ENCODE results near the gene GRM7.

GRM7 gene

GRCh38 chr3:7396534-7396933, 535.6 kb downstream of the GRM7 start:
- no peak for DNase-seq (ENCODE audit: low spot score)

- no peak for DNase-seq (ENCODE audit: low spot score)
Observed at GRCh38 chr3:7397097-7397496, 536.2 kb downstream of the GRM7 start.

GRCh38 chr3:7400360-7400759, 539.4 kb downstream of the GRM7 start:
- no peak for DNase-seq (ENCODE audit: low spot score)

- no peak for DNase-seq (ENCODE audit: low spot score)
Observed at GRCh38 chr3:7401418-7401817, 540.5 kb downstream of the GRM7 start.

GRCh38 chr3:7407107-7407506, 546.2 kb downstream of the GRM7 start:
- DNase-seq (ENCODE audit: low spot score): no peak

GRCh38 chr3:7410782-7411181, 549.9 kb downstream of the GRM7 start:
- DNase-seq (ENCODE audit: low spot score): no peak

GRCh38 chr3:7421065-7421464, 560.1 kb downstream of the GRM7 start:
- no peak for DNase-seq (ENCODE audit: low spot score)

GRCh38 chr3:7423036-7423435, 562.1 kb downstream of the GRM7 start:
- no peak for DNase-seq (ENCODE audit: low spot score)

- no peak for DNase-seq (ENCODE audit: low spot score)
Observed at GRCh38 chr3:7423995-7424394, 563.1 kb downstream of the GRM7 start.

- DNase-seq (ENCODE audit: low spot score): no peak
Observed at GRCh38 chr3:7428206-7428718, 567.3 kb downstream of the GRM7 start.

GRCh38 chr3:7432610-7433009, 571.7 kb downstream of the GRM7 start:
- no peak for DNase-seq (ENCODE audit: low spot score)

- no peak for DNase-seq (ENCODE audit: low spot score)
Observed at GRCh38 chr3:7433073-7433472, 572.2 kb downstream of the GRM7 start.

GRCh38 chr3:7436542-7436941, 575.6 kb downstream of the GRM7 start:
- no peak for DNase-seq (ENCODE audit: low spot score)

- DNase-seq (ENCODE audit: low spot score): no peak
Observed at GRCh38 chr3:7437231-7437630, 576.3 kb downstream of the GRM7 start.

- DNase-seq (ENCODE audit: low spot score): no peak
Observed at GRCh38 chr3:7439101-7439680, 578.3 kb downstream of the GRM7 start.

- DNase-seq (ENCODE audit: low spot score): no peak
Observed at GRCh38 chr3:7444886-7445285, 584.0 kb downstream of the GRM7 start.

- DNase-seq (ENCODE audit: low spot score): no peak
Observed at GRCh38 chr3:7445331-7445730, 584.4 kb downstream of the GRM7 start.

- no peak for DNase-seq (ENCODE audit: low spot score)
Observed at GRCh38 chr3:7447197-7447769, 586.4 kb downstream of the GRM7 start.

GRCh38 chr3:7456386-7456785, 595.5 kb downstream of the GRM7 start:
- no peak for DNase-seq (ENCODE audit: low spot score)

GRCh38 chr3:7461202-7461825, 600.4 kb downstream of the GRM7 start:
- no peak for DNase-seq (ENCODE audit: low spot score)

GRCh38 chr3:7469866-7470265, 609.0 kb downstream of the GRM7 start:
- no peak for DNase-seq (ENCODE audit: low spot score)

GRCh38 chr3:7484636-7485035, 623.7 kb downstream of the GRM7 start:
- DNase-seq (ENCODE audit: low spot score): no peak

GRCh38 chr3:7487763-7488162, 626.8 kb downstream of the GRM7 start:
- no peak for DNase-seq (ENCODE audit: low spot score)
